ENCODE results near the gene TMEM119.

TMEM119 gene

DNA sequence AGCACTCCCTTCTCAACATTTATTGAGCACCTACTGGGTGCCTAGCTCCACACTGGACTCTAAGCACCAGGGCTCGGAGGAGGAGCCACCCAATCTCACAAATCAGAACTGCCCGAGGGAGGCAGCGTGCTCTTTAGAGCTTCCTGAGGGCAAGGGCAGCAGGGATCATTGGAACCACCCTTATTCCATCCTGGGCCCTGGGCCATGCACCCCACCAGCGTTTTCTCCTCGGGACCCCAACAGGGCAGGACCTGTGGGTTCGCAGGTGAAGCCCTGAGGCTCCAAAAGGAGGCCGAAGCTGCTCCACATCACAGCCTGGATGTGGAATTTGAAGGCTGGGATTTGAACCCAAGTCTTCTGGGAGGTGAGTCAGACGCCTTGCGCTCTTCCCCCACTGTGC lies 15.4 kb downstream of the TMEM119 start:
- TF ChIP-seq, protein P1, sequence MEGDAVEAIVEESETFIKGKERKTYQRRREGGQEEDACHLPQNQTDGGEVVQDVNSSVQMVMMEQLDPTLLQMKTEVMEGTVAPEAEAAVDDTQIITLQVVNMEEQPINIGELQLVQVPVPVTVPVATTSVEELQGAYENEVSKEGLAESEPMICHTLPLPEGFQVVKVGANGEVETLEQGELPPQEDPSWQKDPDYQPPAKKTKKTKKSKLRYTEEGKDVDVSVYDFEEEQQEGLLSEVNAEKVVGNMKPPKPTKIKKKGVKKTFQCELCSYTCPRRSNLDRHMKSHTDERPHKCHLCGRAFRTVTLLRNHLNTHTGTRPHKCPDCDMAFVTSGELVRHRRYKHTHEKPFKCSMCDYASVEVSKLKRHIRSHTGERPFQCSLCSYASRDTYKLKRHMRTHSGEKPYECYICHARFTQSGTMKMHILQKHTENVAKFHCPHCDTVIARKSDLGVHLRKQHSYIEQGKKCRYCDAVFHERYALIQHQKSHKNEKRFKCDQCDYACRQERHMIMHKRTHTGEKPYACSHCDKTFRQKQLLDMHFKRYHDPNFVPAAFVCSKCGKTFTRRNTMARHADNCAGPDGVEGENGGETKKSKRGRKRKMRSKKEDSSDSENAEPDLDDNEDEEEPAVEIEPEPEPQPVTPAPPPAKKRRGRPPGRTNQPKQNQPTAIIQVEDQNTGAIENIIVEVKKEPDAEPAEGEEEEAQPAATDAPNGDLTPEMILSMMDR (IDR thresholded peaks at IDR 0.05; ENCODE audit: poor library complexity, severe bottlenecking), result no peak
- no peak overlapping the region for H3K27ac ChIP-seq (ENCODE audit: poor library complexity, severe bottlenecking)

DNA sequence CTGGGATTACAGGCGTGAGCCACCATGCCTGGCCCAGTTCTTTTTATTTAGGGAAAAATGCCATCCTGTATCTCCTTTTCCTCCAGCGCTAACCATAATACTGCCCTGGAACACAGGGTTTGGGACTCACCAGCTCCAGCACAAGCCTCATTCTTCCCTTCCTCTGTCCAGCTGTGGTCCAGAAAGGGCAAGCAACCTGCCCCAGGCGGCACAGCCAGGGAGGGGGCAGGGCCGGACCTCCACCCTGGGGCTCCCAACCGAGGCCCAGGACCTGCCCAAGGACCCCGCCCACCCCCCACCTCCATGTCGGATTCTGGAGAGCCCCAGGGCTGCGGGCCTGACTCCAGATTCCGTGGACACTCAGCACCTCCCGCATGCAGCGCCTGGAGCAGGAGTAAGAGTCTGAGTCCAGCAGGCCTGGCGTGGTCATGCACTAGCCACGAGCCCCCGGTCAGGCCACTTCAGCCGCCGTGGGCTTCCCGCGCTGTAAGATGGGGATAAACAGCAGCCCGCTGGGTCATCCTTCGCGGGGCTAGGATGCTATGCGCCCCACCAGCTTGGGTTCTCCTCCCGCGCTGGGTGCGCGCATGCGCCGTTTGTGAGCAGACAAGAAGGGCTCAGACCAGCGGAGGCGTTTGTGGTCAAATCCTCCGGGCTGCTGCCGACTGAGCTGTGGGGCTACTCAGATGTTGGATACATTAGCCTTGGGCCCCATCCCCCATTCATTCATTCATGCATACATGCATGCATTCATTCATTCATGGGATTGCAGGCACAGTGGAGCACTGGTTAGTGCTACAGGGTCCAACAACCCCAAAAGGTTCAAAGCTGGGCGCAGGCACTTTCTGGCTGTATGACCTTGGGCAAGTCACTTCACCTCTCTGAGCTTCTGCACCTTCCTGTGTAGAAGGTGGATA lies 16.3 kb downstream of the TMEM119 start:
- DNase-seq (ENCODE audit: low spot score) (no peak), ATAC-seq (ENCODE audit: low read depth) (no peak)
- H3K9me3 ChIP-seq (ENCODE audit: severe bottlenecking), result no peaks in the 10 kb centered on the region
- H3K27ac ChIP-seq (ENCODE audit: poor library complexity, severe bottlenecking), result no peak overlapping the region
- TF ChIP-seq, protein P1 (IDR thresholded peaks at IDR 0.05; ENCODE audit: poor library complexity, severe bottlenecking), result no peak
- no peak overlapping the region for H3K4me3 ChIP-seq (ENCODE audit: severe bottlenecking)
- H3K4me1 ChIP-seq (ENCODE audit: insufficient read depth, poor library complexity, severe bottlenecking), result no peaks in the 10 kb centered on the region
- no peaks in the 10 kb centered on the region for H3K27me3 ChIP-seq (ENCODE audit: insufficient read depth, poor library complexity, severe bottlenecking)
- H3K36me3 ChIP-seq (ENCODE audit: low read depth), result no peaks in the 10 kb centered on the region

More for the DNA sequence above, 15.4 kb downstream of the TMEM119 start:
- no peaks in the 10 kb centered on the region for H3K36me3 ChIP-seq (ENCODE audit: low read depth)
- no peaks in the 10 kb centered on the region for H3K9me3 ChIP-seq (ENCODE audit: severe bottlenecking)
- no peaks in the 10 kb centered on the region for H3K4me1 ChIP-seq (ENCODE audit: insufficient read depth, poor library complexity, severe bottlenecking)
- no peaks in the 10 kb centered on the region for H3K27me3 ChIP-seq (ENCODE audit: insufficient read depth, poor library complexity, severe bottlenecking)
- no peak overlapping the region for H3K4me3 ChIP-seq (ENCODE audit: severe bottlenecking)
- DNase-seq (ENCODE audit: low spot score), result no peak
- no peak for ATAC-seq (ENCODE audit: low read depth)

DNA sequence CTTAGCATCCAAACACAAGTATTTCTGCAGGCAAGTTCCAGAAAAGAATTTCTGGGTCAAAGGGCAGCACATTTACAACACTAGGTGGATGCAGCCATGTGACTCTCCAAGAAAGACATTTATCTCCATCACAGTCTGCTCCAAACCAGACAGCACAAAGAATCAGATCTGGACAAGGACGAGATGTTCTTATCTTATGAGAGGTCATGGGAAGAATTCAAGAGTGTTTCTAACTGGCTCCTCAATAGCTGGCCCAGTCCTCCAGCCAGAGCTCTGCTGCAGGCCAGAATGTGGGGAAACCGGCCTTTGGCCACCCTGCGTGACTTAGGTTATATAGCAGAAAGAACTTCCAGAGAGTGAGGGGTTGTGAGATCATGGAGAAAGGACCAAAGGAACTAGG lies 17.4 kb downstream of the TMEM119 start:
- no peaks in the 10 kb centered on the region for H3K4me1 ChIP-seq (ENCODE audit: insufficient read depth, poor library complexity, severe bottlenecking)
- H3K4me3 ChIP-seq (ENCODE audit: severe bottlenecking), result no peak overlapping the region
- H3K36me3 ChIP-seq (ENCODE audit: low read depth), result no peaks in the 10 kb centered on the region
- no peak overlapping the region for H3K27ac ChIP-seq (ENCODE audit: poor library complexity, severe bottlenecking)
- TF ChIP-seq, protein P1 (IDR thresholded peaks at IDR 0.05; ENCODE audit: poor library complexity, severe bottlenecking), result no peak
- H3K9me3 ChIP-seq (ENCODE audit: severe bottlenecking), result no peaks in the 10 kb centered on the region
- DNase-seq (ENCODE audit: low spot score), result no peak
- no peak for ATAC-seq (ENCODE audit: low read depth)
- H3K27me3 ChIP-seq (ENCODE audit: insufficient read depth, poor library complexity, severe bottlenecking), result no peaks in the 10 kb centered on the region

DNA sequence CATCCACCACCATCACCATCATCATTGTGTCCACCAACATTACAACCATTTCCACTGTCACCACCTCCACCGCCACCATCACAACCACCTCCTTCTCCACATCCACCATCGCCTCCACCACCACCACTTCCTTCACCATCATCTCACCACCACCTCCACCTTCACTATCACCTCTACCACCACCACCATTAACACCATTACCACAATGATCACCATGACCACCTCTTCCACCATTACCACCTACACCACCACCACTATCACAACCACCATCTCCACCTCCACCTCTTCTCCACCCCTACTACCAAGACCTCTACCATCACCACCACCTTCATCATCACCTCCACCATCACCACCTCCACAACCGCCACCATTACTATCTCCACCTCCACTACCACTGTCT lies 19.1 kb downstream of the TMEM119 start:
- DNase-seq (ENCODE audit: low spot score) (no peak), ATAC-seq (ENCODE audit: low read depth) (no peak)
- no peak overlapping the region for H3K27ac ChIP-seq (ENCODE audit: poor library complexity, severe bottlenecking)
- H3K36me3 ChIP-seq (ENCODE audit: low read depth), result no peaks in the 10 kb centered on the region
- H3K4me3 ChIP-seq (ENCODE audit: severe bottlenecking), result no peak overlapping the region
- H3K4me1 ChIP-seq (ENCODE audit: insufficient read depth, poor library complexity, severe bottlenecking), result no peaks in the 10 kb centered on the region
- TF ChIP-seq, protein P1 (IDR thresholded peaks at IDR 0.05; ENCODE audit: poor library complexity, severe bottlenecking), result no peak
- H3K27me3 ChIP-seq (ENCODE audit: insufficient read depth, poor library complexity, severe bottlenecking), result no peaks in the 10 kb centered on the region
- H3K9me3 ChIP-seq (ENCODE audit: severe bottlenecking), result no peaks in the 10 kb centered on the region

- no peak overlapping the region for H3K27ac ChIP-seq (ENCODE audit: poor library complexity, severe bottlenecking)
- H3K4me1 ChIP-seq (ENCODE audit: insufficient read depth, poor library complexity, severe bottlenecking), result no peaks in the 10 kb centered on the region
- H3K9me3 ChIP-seq (ENCODE audit: severe bottlenecking), result no peaks in the 10 kb centered on the region
- no peaks in the 10 kb centered on the region for H3K36me3 ChIP-seq (ENCODE audit: low read depth)
- no peak overlapping the region for H3K4me3 ChIP-seq (ENCODE audit: severe bottlenecking)
- TF ChIP-seq, protein P1 (IDR thresholded peaks at IDR 0.05; ENCODE audit: poor library complexity, severe bottlenecking), result no peak
- H3K27me3 ChIP-seq (ENCODE audit: insufficient read depth, poor library complexity, severe bottlenecking), result no peaks in the 10 kb centered on the region
- DNase-seq (ENCODE audit: low spot score) (no peak), ATAC-seq (ENCODE audit: low read depth) (no peak)
These were observed 19.6 kb downstream of the TMEM119 start for GRCh38 chr12:108578264-108578663.
